Stimulated activated naive CD8-positive, alpha-beta T cell treated with anti-CD3 and anti-CD28 coated beads, Interleukin-15, amount 100 ng/mL, for 72 hours (primary cell): Measurements from ENCODE around the gene RNF10.

ENCODE experiments used
- ATAC-seq: fragments of 150-1000 bp; cut with Tn5 transposase; 2 replicates; pipeline ENCODE4 v1.10.0; 2021; ENCODE audit warnings: mild to moderate bottlenecking, moderate library complexity
- DNase-seq, 2 donors: peaks; one replicate each; pipeline ENCODE4 v3.0.0; 2021 to 2022
- H3K27ac Mint-ChIP-seq, 2 donors: one replicate each; pipeline ENCODE4 v1.8.0; 2022; ENCODE audit warnings: mild to moderate bottlenecking in 2 of 2, mixed read lengths in 2 of 2, moderate library complexity in 2 of 2
- H3K27me3 Mint-ChIP-seq: one replicate; pipeline ENCODE4 v1.8.0; 2022; ENCODE audit warnings: mixed read lengths
- H3K4me1 Mint-ChIP-seq: one replicate; pipeline ENCODE4 v1.8.0; 2022; ENCODE audit warnings: mild to moderate bottlenecking, mixed read lengths
- H3K4me3 Mint-ChIP-seq, 2 donors: one replicate each; pipeline ENCODE4 v1.8.0; 2022; ENCODE audit warnings: mild to moderate bottlenecking in 2 of 2, mixed read lengths in 2 of 2, moderate library complexity in 1 of 2
- H3K9me3 Mint-ChIP-seq, 2 donors: one replicate each; pipeline ENCODE4 v1.8.0; 2022; ENCODE audit warnings: mixed read lengths in 2 of 2

RNF10 gene

GRCh38 chr12:120539303-120539702, 5.1 kb downstream of the RNF10 start:
- Mint-ChIP-seq H3K4me1 (peaks cover 58% of the 10 kb centered on the region), H3K27me3 (no peaks in the 10 kb centered on the region), H3K4me3 (peak overlapping the region; percentile 19 to 95), H3K27ac (no peak overlapping the region), H3K9me3 (no peaks in the 10 kb centered on the region)
- DNase-seq = no peak
- ATAC-seq = no peak

GRCh38 chr12:120540445-120540844, 6.3 kb downstream of the RNF10 start:
- H3K27ac Mint-ChIP-seq = peak overlapping the region; percentile 42 to 43
- ATAC-seq (peak; percentile 35), DNase-seq (no peak)
- H3K9me3 Mint-ChIP-seq = no peaks in the 10 kb centered on the region
- peak overlapping the region in 1 of 2 donors; percentile 5 for H3K4me3 Mint-ChIP-seq
- no peaks in the 10 kb centered on the region for H3K27me3 Mint-ChIP-seq
- peaks cover 64% of the 10 kb centered on the region for H3K4me1 Mint-ChIP-seq

DNA sequence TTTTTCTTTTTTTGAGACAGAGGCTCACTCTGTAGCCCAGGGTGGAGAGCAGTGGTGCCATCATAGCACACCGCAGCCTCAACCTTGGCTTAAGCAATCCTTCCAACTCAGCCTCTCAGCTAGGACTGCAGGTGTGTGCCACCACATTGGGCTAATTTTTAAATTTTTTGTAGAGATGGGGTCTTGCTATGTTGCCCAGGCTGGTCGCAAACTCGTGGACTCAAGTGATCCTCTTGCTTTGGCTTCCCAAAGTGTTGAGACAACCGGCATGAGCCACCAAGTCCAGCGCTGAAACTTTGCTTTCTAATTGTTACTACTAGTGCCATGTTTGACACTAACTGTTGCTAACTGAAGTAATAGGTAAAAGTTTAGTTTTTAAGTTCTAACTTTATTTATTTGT, 8.0 kb downstream of the RNF10 start:
- H3K27me3 Mint-ChIP-seq = no peaks in the 10 kb centered on the region
- no peak overlapping the region for H3K4me3 Mint-ChIP-seq
- H3K27ac Mint-ChIP-seq = no peak overlapping the region
- no peak for DNase-seq
- H3K9me3 Mint-ChIP-seq = no peaks in the 10 kb centered on the region
- H3K4me1 Mint-ChIP-seq = peaks cover 47% of the 10 kb centered on the region
- no peak for ATAC-seq

DNA sequence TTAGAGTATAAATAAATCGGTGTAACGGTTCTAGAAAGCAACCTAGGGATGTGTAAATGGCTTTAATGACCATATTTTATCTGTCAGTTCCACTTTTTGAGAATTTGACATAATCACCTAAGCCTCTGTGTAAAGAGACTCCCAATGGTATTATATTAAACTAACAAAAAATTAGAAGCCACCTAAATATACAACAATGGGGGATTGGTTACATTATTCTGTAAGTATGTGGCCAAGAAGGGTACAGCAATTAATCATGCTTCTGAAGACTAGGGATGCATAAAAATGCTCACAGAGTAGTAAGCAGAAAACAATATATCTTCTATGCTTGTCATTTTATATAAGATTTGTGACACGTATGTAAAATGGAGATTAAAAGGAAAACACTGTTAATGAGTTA, 10.5 kb downstream of the RNF10 start:
- DNase-seq (no peak), ATAC-seq (no peak)
- Mint-ChIP-seq H3K9me3 (no peaks in the 10 kb centered on the region), H3K27me3 (no peaks in the 10 kb centered on the region), H3K4me3 (no peak overlapping the region), H3K27ac (no peak overlapping the region), H3K4me1 (peaks cover 22% of the 10 kb centered on the region)

- no peaks in the 10 kb centered on the region for H3K27me3 Mint-ChIP-seq
- DNase-seq (no peak), ATAC-seq (no peak)
- no peak overlapping the region for H3K27ac Mint-ChIP-seq
- peaks cover 16% of the 10 kb centered on the region for H3K4me1 Mint-ChIP-seq
- H3K4me3 Mint-ChIP-seq = no peak overlapping the region
- H3K9me3 Mint-ChIP-seq = no peaks in the 10 kb centered on the region
Measured at GRCh38 chr12:120546050-120546386, 11.9 kb downstream of the RNF10 start.

DNA sequence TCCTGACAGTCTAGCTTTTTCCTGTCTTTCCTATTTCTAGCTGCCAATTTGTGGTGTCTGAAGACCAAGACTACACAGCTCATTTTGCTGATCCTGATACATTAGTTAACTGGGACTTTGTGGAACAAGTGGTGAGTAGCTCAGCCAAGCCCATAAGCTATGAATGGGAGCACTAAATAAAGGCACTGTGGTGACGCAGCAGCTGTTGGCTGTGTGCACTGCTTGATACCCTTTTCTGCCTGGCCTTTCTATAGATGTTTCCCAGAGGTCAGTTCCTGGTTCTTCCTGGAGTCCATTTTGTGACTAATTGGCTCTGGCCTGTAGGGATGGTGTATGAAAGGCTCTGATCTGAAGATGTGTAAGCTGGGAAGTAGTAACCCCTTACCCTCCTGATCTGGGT, 20.5 kb downstream of the RNF10 start:
- peak overlapping the region in 1 of 2 donors; percentile 19 for H3K27ac Mint-ChIP-seq
- no peak for DNase-seq
- ATAC-seq = no peak
- no peaks in the 10 kb centered on the region for H3K4me1 Mint-ChIP-seq
- H3K9me3 Mint-ChIP-seq = no peaks in the 10 kb centered on the region
- no peaks in the 10 kb centered on the region for H3K27me3 Mint-ChIP-seq
- H3K4me3 Mint-ChIP-seq = no peak overlapping the region

DNA sequence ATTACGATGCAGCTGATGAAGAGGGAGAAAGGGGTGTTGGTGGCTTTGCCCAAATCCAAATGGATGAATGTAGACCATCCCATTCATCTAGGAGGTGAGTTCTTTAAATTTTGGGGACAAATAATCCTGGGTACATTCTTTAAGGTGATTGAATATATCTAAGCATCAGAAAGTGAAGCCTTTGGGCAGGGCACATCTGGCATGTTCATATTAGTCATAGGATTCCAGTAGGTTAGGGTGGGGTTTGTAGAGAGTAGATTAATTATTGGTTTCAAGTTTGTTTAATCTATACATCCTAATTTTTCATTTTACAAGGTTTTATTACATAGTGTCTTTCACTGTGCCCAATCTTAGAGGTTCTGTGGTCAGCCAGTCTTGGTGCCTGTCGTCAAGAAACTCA, 23.4 kb downstream of the RNF10 start:
- ATAC-seq = no peak
- no peaks in the 10 kb centered on the region for H3K4me1 Mint-ChIP-seq
- DNase-seq = no peak
- no peaks in the 10 kb centered on the region for H3K27me3 Mint-ChIP-seq
- no peak overlapping the region for H3K27ac Mint-ChIP-seq
- no peak overlapping the region for H3K4me3 Mint-ChIP-seq
- no peaks in the 10 kb centered on the region for H3K9me3 Mint-ChIP-seq

DNA sequence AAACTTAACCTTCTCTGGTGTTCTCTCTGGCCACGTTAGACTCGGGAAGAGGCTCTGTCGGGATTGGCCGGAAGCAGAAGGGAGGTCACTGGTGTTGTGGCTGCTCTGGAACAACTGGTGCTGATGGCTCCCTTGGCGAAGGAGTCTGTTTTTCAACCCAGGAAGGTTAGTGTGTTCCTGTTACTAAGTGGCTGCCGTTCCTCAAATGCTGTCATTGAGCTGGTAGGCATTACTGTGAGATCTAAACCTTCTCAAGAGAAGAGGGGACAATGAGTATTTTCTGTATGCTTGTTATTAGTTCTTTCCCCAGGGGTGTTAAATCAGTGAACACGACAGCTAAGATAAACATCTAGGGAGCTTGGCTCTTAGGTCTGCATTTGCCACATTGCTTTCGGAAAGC, 28.8 kb downstream of the RNF10 start:
- Mint-ChIP-seq H3K27ac (no peak overlapping the region), H3K9me3 (no peaks in the 10 kb centered on the region), H3K4me1 (no peaks in the 10 kb centered on the region), H3K4me3 (no peak overlapping the region), H3K27me3 (no peaks in the 10 kb centered on the region)
- DNase-seq (no peak), ATAC-seq (no peak)

DNA sequence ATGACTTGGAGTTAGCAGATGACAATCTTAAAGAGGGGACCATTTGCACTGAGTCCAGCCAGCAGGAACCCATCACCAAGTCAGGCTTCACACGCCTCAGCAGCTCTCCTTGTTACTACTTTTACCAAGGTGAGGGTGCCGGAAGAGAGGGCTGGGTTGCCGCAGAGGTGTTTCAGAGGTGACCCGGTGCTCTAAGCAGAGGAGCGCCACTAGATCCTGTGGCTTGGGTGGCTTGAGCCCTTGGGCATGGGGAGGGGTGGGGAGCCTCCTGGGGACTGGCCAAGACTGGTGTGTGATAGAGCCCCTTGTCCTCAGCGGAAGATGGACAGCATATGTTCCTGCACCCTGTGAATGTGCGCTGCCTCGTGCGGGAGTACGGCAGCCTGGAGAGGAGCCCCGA, 29.3 kb downstream of the RNF10 start:
- Mint-ChIP-seq H3K4me1 (no peaks in the 10 kb centered on the region), H3K27ac (peak overlapping the region in 1 of 2 donors; percentile 54), H3K4me3 (no peak overlapping the region), H3K9me3 (no peaks in the 10 kb centered on the region), H3K27me3 (no peaks in the 10 kb centered on the region)
- ATAC-seq = no peak
- no peak for DNase-seq

DNA sequence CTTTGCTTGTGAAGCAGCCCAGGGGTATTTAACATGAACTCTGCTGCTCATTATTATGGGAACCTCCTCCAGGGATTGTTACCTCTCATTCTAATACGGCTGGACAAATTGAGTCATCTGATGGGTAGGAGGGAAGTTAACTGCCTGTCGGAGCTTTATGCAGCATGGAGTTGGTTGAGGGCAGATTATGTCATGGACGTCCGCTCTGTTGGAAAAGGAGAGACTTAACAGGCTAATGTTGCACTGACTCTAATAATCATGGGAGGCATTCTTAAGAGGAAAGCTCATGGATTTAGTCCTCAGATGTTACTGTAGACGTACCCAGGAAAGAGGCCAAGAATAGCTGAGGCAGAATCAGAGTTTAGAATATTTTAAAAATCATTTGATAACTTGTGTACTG, 37.1 kb downstream of the RNF10 start:
- H3K4me1 Mint-ChIP-seq = no peaks in the 10 kb centered on the region
- ATAC-seq = no peak

DNA sequence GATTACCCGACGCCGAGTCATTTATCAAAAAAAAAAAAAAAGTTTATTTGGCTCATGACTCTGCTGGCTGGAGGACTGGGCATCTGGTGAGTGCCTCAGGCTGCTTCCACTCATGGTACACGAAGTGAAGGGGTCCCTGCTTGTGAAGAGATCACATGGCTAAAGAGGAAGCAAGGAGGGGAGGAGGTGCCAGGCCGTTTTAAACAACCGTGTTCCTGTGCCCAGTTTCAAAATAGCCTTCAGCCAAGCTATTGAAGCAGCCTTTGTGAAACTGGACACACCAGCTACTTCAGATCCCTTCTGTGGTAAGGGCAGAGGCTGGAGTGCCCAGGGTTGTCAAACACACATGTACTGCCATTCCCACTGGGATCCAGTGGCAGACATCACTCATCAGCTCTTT, 39.4 kb downstream of the RNF10 start:
- ATAC-seq (no peak), DNase-seq (no peak)
- no peaks in the 10 kb centered on the region for H3K4me1 Mint-ChIP-seq
- no peaks in the 10 kb centered on the region for H3K9me3 Mint-ChIP-seq
- no peaks in the 10 kb centered on the region for H3K27me3 Mint-ChIP-seq
- H3K4me3 Mint-ChIP-seq = no peak overlapping the region
- H3K27ac Mint-ChIP-seq = no peak overlapping the region

More for the DNA sequence above, 37.1 kb downstream of the RNF10 start:
- Mint-ChIP-seq H3K9me3 (no peaks in the 10 kb centered on the region), H3K4me3 (no peak overlapping the region), H3K27me3 (no peaks in the 10 kb centered on the region), H3K27ac (peak overlapping the region in 1 of 2 donors; percentile 7)
- DNase-seq = no peak

DNA sequence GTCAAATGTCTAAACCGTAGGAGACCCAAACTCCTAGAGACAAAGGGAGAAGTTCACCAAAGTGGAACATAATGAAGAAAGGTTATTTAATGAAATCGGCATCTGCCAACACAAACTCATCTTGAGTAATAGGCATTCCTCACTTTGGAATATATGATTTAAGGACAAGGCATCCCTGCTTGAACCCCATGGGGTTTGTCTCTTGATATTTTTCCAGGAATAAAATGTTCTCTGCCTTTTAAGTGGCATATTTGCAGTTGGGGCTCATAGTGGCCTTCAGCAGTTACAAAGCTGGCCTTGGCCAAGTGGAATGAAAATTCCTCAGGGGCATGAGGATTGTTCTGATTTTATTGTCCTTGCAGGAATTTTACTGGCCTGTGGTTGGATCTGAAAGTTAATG, 40.0 kb downstream of the RNF10 start:
- ATAC-seq (no peak), DNase-seq (no peak)
- no peaks in the 10 kb centered on the region for H3K9me3 Mint-ChIP-seq
- H3K4me3 Mint-ChIP-seq = no peak overlapping the region
- no peaks in the 10 kb centered on the region for H3K27me3 Mint-ChIP-seq
- H3K27ac Mint-ChIP-seq = peak overlapping the region in 1 of 2 donors; percentile 61
- H3K4me1 Mint-ChIP-seq = peaks cover 2% of the 10 kb centered on the region

DNA sequence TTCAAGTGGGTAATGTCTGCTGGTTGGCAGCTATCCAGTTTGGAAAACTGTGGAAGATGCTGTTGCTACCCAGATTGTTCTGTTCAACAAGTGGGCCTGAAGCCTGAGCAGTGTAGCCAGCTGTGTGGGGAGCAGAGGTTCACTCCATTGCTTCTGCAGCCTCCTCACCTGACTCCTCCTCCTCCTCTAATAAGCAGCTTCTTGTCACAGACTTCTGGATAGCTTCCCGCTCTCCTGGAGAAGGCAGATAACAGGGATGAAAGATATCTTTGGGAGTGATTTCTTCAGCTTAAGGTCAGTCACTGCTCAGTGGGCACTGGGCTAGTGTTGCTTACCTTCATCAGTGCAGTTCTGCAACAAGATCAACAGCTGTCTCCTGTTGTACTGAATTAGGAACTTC, 45.0 kb downstream of the RNF10 start:
- no peak for DNase-seq
- ATAC-seq = no peak
- Mint-ChIP-seq H3K27me3 (peaks cover 8% of the 10 kb centered on the region), H3K4me1 (peaks cover 49% of the 10 kb centered on the region), H3K4me3 (no peak overlapping the region), H3K9me3 (no peaks in the 10 kb centered on the region), H3K27ac (no peak overlapping the region)

- Mint-ChIP-seq H3K4me3 (peak within 1 kb of the TSS; percentile 97 to 98), H3K27ac (peak within 1 kb of the TSS; percentile 88 to 96), H3K27me3 (peaks cover 22% of the 10 kb centered on the region), H3K4me1 (peaks cover 50% of the 10 kb centered on the region), H3K9me3 (no peaks in the 10 kb centered on the region)
- ATAC-seq = peak; percentile 95
- peak; percentile 92 to 96 for DNase-seq
Measured at GRCh38 chr12:120580787-120581723, 46.9 kb downstream of the RNF10 start, which contains the start of gene POP5. POP5 (minus strand) TSS chr12:120581402; CDS start chr12:120581362, 40 bp downstream.

- Mint-ChIP-seq H3K4me1 (peaks cover 50% of the 10 kb centered on the region), H3K27me3 (peaks cover 27% of the 10 kb centered on the region), H3K27ac (peak overlapping the region in 1 of 2 donors; percentile 96), H3K9me3 (no peaks in the 10 kb centered on the region), H3K4me3 (peak overlapping the region; percentile 97 to 98)
- DNase-seq (no peak), ATAC-seq (no peak)
Measured at GRCh38 chr12:120581998-120582397, 47.8 kb downstream of the RNF10 start.

- ATAC-seq = no peak
- H3K4me3 Mint-ChIP-seq = peak overlapping the region; percentile 72 to 82
Measured at GRCh38 chr12:120583478-120584030, 49.4 kb downstream of the RNF10 start.

More at GRCh38 chr12:120583478-120584030, 49.4 kb downstream of the RNF10 start:
- Mint-ChIP-seq H3K27me3 (peaks cover 27% of the 10 kb centered on the region), H3K27ac (peak overlapping the region; percentile 49 to 60), H3K9me3 (no peaks in the 10 kb centered on the region), H3K4me1 (peaks cover 50% of the 10 kb centered on the region)
- peak; percentile 76 to 84 for DNase-seq
